ENCODE results near the gene ZNF438.
"Not testable (repeated sequence)": the region's sequence is repeated elsewhere in the genome, so short reads cannot be mapped to it uniquely, and the experiment has no call there.

Gene ZNF438

GRCh38 chr10:31031558-31032257 is at the start of gene ZNF438:
Gene ZNF438 (minus strand): TSS chr10:31031865. CDS start chr10:30877034, 154,831 bp downstream.
- peak; percentile 88 for DNase-seq

DNA sequence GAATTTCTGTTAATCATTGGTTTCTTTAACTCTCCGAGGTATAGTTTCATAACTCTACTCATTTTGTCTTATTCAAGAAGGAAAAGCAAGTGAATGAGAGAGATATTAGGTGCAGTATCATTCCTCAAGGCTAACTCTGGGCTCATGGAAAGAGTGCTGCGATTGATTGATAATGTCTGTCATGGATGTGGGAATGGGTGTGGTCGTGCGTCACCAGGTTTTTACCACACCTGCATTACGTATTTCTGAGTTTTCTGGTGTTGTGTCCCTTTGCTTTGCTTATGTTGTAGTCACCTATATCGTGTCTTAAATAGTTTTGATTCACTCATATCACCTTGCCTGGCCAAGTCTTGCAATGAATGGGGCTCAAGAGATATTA is 44.9 kb upstream of the ZNF438 start:
- no peak for DNase-seq

- no peak for DNase-seq
These were observed 44.4 kb upstream of the ZNF438 start for GRCh38 chr10:31075881-31076609.

DNA sequence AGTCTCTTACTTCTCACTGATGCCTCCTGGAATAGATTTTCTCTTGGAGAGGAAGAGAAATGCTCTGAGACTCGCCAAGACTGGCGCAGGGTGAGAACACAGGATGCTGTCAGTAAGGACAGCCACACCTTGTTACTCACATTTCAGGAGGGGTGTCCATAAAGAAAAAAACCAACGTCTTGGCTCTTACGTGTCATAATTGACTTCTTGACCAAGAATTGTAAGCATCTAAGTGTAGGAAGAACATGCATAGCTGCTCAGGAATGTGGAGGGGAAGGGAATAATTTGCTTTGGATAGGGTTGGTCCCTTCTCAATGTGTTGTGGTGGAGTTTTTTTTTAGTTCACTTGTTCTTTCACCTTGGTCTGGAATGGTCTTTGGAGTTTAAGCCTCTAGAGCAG is 43.8 kb upstream of the ZNF438 start:
- DNase-seq: no peak

DNA sequence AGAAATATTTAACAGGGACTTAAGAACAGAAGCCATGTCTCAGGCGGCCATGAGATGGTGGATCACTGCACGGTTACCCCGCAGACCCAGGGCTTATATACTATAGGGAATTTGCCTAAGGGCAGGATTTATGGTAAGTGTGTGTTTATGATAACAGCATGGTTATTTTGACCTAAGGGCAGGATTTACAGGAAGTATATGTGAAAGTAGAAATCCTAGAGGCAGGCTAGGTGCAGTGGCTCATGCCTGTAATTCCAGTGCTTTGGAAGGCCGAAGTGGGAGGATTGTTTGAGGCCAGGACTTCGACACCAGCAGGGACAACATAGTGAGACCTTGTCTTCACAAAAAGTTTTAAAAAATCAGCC is 43.0 kb upstream of the ZNF438 start:
- DNase-seq: no peak

DNA sequence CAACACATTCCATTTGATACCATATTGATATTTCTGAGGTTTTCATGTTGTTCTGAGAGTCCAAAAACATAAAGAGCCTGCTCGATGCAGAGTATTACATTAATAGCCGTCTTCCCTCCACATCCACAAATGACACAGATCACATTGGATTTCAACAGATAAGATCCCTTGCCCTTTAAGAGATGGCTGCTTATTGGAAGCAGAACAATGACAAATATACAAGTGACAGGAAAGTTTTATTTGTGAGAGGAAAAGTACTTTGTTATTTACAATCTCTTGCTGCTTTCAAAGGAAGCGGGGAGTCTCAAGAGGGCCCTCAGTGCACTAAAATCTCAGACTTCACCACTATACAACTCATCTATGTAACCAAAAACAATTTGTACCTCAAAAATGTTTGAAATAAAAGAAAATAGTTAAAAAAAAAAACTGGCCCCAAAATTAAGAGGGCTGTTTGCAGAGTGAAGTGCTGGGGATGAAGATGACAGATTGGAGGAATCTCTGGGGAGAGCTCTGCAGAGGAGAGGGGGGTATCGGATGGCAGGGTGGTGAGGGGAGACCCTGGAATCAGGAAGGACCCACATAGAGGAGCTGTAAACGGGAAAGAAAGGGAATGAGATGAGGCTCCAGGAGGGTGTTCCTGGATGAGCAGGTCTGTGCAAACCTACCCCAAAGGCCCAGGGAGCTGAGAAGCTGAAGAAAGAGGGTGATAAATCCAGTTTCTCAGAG is 42.5 kb upstream of the ZNF438 start:
- DNase-seq: no peak

- DNase-seq: no peak
These were observed 41.5 kb upstream of the ZNF438 start for GRCh38 chr10:31073211-31073610.

- no peak for DNase-seq
These were observed 40.8 kb upstream of the ZNF438 start for GRCh38 chr10:31072451-31072850.

- DNase-seq: no peak
These were observed 39.8 kb upstream of the ZNF438 start for GRCh38 chr10:31071232-31072005.

DNA sequence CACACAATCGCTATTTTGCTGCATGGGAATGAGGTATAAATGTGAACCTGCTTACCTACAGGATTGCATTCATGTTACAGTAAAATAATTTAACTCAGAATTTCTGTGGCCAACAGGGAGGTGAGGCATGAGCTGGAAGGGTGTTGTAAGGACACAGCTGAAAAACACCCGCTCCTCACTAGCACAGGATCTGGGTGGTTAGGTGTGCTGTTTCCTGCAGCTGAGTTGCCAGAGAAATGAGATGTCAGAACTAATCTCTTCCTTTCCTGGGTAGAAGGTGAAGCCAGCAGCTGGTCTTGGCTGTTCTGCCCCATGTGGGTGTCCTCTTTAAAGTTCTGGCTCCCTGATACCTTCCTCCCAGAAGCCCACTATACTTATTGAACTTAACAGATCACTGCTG is 39.0 kb upstream of the ZNF438 start:
- DNase-seq: no peak

- DNase-seq: no peak
These were observed 38.4 kb upstream of the ZNF438 start for GRCh38 chr10:31070025-31070424.

- no peak for DNase-seq
These were observed 37.7 kb upstream of the ZNF438 start for GRCh38 chr10:31069411-31069810.

- no peak for DNase-seq
These were observed 32.7 kb upstream of the ZNF438 start for GRCh38 chr10:31064348-31064747.

DNA sequence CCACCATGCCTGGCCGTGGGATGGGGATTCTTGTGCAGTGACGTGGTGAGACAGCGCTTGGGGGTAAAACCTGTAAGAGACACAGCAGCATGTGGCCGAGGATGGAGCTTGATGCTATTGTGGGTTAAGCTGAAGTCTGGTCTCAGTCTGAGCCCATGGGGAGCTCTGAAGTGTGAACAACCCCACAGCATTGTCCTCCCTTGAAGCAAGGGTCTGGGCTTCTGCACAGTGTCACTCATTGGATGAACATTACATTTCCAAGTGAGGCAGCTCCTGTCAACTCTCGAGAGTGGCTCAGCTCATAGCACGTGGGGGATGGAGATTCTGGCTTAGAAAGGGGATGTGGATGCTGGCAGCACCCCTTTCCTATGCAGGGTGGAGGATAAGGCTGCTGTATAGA is 32.2 kb upstream of the ZNF438 start:
- DNase-seq: no peak

DNA sequence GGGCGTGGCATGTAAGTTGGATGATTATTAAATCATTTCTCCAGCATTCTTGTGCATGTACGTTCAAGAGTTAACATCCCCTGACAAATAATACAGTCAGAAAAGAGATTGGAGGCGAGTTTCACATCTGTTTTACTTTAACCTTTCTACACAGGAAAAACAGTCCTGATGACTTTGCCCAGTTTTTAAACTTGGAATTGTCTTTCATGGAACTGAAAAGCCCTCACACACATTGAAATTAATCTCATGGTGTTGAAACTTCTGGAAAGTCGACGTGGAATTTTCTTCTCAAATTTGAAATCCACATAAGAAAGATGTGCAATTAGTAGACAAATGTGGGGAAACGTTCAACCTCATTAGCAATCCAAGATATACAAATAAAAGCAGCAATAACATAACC is 31.2 kb upstream of the ZNF438 start:
- no peak for DNase-seq

DNA sequence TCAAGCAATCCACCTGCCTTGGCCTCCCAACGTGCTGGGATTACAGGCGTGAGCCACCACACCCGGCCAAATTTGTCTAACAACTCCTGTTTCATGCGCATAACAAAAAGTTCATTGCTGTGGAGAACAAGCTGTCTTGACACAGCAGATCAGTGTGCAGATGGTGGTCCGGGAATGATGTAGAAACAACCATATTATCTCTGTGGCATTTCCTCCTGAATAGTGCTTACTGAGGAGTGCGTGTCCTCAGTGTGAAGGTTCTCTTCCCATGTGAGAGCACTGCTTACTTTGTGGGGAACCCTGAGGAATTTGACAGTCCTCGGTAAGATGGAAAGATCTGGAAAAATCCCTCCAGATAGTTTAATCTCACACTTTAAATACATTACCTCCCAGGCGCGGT is 30.3 kb upstream of the ZNF438 start:
- no peak for DNase-seq

GRCh38 chr10:31058795-31059703 is 27.4 kb upstream of the ZNF438 start:
- no peak for DNase-seq

DNA sequence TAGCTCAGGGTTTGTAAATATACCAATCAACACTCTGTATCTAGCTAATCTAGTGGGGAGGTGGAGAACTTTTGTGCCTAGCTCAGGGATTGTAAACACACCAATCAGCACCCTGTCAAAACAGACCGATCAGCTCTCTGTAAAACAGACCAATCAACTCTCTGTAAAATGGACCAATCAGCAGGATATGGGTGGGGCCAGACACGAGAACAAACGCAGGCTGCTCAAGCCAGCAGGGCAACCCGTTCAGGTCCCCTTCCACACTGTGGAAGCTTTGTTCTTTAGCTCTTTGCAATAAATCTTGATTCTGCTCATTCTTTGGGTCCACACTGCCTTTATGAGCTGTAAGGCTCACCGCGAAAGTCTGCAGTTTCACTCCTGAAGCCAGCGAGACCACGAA is 25.0 kb upstream of the ZNF438 start:
- DNase-seq: not testable (repeated sequence)

- DNase-seq: no peak
These were observed 24.0 kb upstream of the ZNF438 start for GRCh38 chr10:31055573-31056251.

DNA sequence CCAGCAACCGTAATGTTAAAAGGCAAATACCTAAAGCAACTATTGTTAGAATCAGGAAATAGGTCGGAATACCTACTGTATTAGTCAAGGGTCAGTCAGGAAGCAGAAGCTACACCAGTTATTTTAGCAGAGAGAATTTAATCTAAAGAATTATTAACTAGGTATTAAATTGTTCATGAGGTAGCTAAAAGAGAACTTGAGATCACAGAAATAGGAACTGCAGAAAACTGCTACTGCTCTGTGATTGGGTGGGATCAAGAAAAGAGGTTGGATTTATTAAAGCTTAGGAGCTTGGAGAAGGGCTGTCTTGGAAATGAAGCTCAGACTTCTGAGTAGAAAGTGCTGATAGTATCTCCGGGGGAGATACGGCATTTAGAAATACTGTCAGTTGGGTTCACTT is 20.0 kb upstream of the ZNF438 start:
- DNase-seq: no peak

GRCh38 chr10:31042670-31043069 is 11.0 kb upstream of the ZNF438 start:
- DNase-seq: no peak

- DNase-seq: no peak
These were observed 9.3 kb upstream of the ZNF438 start for GRCh38 chr10:31041011-31041410.

Measured in NCI-H774 (cell line).